GM19035 (cell line): ENCODE results near the gene GPBAR1.
"Not testable (repeated sequence)": the region's sequence is repeated elsewhere in the genome, so short reads cannot be mapped to it uniquely, and the experiment has no call there.

Experiments used
- ATAC-seq: cut with Tn5 transposase; IDR thresholded peaks from one replicate; pipeline ENCODE4 v1.9.1; 2021; ENCODE audit not compliant: unreplicated experiment

Gene GPBAR1

DNA sequence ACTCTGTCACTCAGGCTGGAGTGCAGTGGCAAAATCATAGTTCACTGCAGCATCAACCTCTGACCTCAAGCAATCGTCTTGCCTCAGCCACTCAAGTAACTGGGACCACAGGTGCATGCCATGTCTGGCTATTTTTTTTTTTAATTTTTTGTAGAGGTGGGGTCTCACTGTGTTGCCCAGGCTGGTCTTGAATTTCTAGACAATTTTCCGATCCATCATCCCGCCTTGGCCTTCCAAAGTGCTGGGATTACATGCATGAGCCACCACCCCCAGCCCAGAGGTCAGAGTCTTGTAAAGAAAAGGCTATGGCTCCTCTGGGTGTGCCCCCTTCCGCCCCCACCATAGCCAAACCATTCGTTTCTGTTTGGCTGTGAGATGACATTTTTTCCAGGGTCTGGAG is 44.6 kb downstream of the GPBAR1 start:
- ATAC-seq, result no peak

- no peak for ATAC-seq
Measured at GRCh38 chr2:218306184-218306920, 45.5 kb downstream of the GPBAR1 start.

- ATAC-seq, result no peak
Measured at GRCh38 chr2:218307415-218308090, 46.7 kb downstream of the GPBAR1 start.

DNA sequence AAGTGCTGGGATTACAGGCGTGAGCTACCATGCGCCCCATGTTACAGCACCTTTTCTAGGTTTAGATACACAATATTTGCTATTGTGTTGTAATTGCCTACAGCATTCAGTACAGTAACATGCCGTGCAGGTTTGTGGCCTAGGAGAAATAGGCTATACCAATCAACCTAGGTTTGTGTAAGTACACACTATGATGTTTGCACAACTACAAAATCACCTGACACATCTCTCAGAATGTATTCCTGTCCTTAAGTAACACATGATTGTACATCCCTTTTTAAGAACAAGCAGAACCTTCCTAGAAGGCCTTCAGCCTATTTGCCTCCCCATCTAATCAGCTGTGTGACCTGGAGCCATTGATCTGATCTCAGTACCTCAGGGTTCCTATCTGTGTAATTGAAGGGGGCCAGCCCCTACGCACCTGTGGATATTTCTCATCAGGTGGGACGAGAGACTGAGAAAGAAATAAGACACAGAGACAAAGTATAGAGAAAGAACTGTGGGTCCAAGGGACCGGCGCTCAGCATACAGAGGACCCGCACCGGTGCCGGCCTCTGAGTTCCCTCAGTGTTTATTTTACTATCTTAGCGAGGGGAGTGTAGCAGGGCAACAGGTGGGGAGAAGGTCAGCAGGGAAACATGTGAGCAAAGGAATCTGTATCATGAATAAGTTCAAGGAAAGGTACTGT is 50.2 kb downstream of the GPBAR1 start:
- no peak for ATAC-seq

GRCh38 chr2:218311541-218312266 is 50.9 kb downstream of the GPBAR1 start:
- ATAC-seq, result not testable (repeated sequence)

DNA sequence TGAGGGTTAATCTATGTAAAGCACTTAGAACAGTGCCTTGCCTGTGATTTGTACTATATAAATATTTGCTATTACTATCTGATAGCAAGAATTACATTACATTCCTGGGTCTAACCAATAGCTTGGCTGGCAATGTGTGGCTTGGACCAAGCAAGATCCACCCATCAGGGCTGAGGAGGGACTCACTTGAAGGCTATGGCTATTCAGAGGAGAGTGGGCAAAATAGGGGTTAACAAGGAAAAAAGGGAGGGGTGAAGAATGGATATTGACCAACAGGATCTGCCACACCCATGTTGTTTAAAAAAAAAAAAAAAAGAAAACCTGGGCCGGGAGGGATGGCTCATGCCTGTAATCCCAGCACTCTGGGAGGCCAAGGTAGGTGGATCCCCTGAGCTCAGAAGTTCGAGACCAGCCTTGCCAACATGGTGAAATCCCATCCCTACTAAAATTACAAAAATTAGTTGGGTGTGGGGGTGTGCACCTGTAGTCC is 51.5 kb downstream of the GPBAR1 start:
- no peak for ATAC-seq

- ATAC-seq, result no peak
Measured at GRCh38 chr2:218313356-218313755, 52.5 kb downstream of the GPBAR1 start.
